HepG2 (cell line): Measurements from ENCODE around the gene PPA1. TPM values are rescaled to one million over a fixed set of nuclear protein-coding genes. Genes with fewer than 3 reads are reported as not detected.

Experiments
- ESRRA ChIP-seq: sonication (generic); formaldehyde crosslinking; IDR thresholded peaks from 2 replicates; pipeline ENCODE4 v1.5.1; 2020; ENCODE audit warnings: mild to moderate bottlenecking, low read depth, missing genetic modification reagents
- ETV6 ChIP-seq: sonication (generic); formaldehyde crosslinking; conservative IDR thresholded peaks from 2 replicates; pipeline ENCODE4 v1.4.0; 2020; ENCODE audit warnings: missing genetic modification reagents
- FOXK1 ChIP-seq: sonication (generic); formaldehyde crosslinking; IDR thresholded peaks from 2 replicates; pipeline ENCODE4 v1.4.0; 2020; ENCODE audit warnings: low read depth, missing genetic modification reagents, borderline replicate concordance
- HBP1 ChIP-seq: IDR thresholded peaks from 2 replicates; pipeline ENCODE4 v1.6.1; 2016; ENCODE audit warnings: low read depth, control low read depth
- HNRNPK ChIP-seq: fragments of 200-400 bp; formaldehyde crosslinking; IDR thresholded peaks from 2 replicates; pipeline ENCODE4 v1.6.1; 2018; ENCODE audit warnings: low read length, low read depth, moderate library complexity, mild to moderate bottlenecking; ENCODE audit not compliant: poor library complexity, severe bottlenecking
- IKZF4 ChIP-seq: sonication (generic); formaldehyde crosslinking; IDR thresholded peaks from 2 replicates; pipeline ENCODE4 v1.5.1; 2020; ENCODE audit warnings: borderline replicate concordance, mild to moderate bottlenecking, low read depth, missing genetic modification reagents; ENCODE audit errors: not compliant biosample characterization
- JUNB ChIP-seq: sonication (generic); formaldehyde crosslinking; IDR thresholded peaks from 2 replicates; pipeline ENCODE4 v1.8.0; 2022; ENCODE audit warnings: missing genetic modification reagents, mild to moderate bottlenecking, borderline replicate concordance
- KAT2B ChIP-seq: fragments of 150-350 bp; IDR thresholded peaks from 2 replicates; pipeline ENCODE4 v1.6.1; 2014; ENCODE audit warnings: low read depth, low read length, borderline replicate concordance
- MIER2 ChIP-seq: IDR thresholded peaks from 2 replicates; pipeline ENCODE4 v1.6.1; 2016; ENCODE audit warnings: missing biosample characterization, missing genetic modification reagents
- MLLT10 ChIP-seq: sonication (generic); formaldehyde crosslinking; IDR thresholded peaks from 2 replicates; pipeline ENCODE4 v1.4.0; 2020; ENCODE audit warnings: missing genetic modification reagents
- NFIB ChIP-seq: sonication (generic); formaldehyde crosslinking; IDR thresholded peaks from 2 replicates; pipeline ENCODE4 v1.9.0; 2021; ENCODE audit warnings: missing genetic modification reagents, mild to moderate bottlenecking, borderline replicate concordance
- NFIC ChIP-seq: IDR thresholded peaks from 2 replicates; pipeline ENCODE4 v1.6.1; 2012; ENCODE audit warnings: mild to moderate bottlenecking, low read length, inconsistent platforms
- RELA ChIP-seq: sonication (generic); formaldehyde crosslinking; IDR thresholded peaks from 2 replicates; pipeline ENCODE4 v1.4.0; 2020; ENCODE audit warnings: missing genetic modification reagents
- SP1 ChIP-seq, 2 experiments: fragments of 450-650 bp in 1 of 2; sonication (generic) in 1 of 2; formaldehyde crosslinking in 1 of 2; IDR thresholded peaks; 2 replicates each; pipeline versions ENCODE4 v1.4.0 to v1.6.1; 2016 to 2020; ENCODE audit warnings: missing genetic modification reagents in 1 of 2
- SP5 ChIP-seq: IDR thresholded peaks from 2 replicates; pipeline ENCODE4 v1.6.1; 2016; ENCODE audit warnings: low read depth, borderline replicate concordance
- SRY ChIP-seq: sonication (generic); formaldehyde crosslinking; IDR thresholded peaks from 2 replicates; pipeline ENCODE4 v1.8.0; 2022; ENCODE audit warnings: mild to moderate bottlenecking, missing genetic modification reagents
- ZNF33B ChIP-seq: sonication (generic); formaldehyde crosslinking; IDR thresholded peaks from 2 replicates; pipeline ENCODE4 v1.5.1; 2020; ENCODE audit warnings: mild to moderate bottlenecking, missing genetic modification reagents
- ZNF362 ChIP-seq: sonication (generic); formaldehyde crosslinking; IDR thresholded peaks from 2 replicates; pipeline ENCODE4 v1.4.0; 2020; ENCODE audit warnings: missing genetic modification reagents, mild to moderate bottlenecking, borderline replicate concordance
- ZNF512B ChIP-seq: sonication (generic); formaldehyde crosslinking; IDR thresholded peaks from 2 replicates; pipeline ENCODE4 v1.5.1; 2020; ENCODE audit warnings: missing genetic modification reagents, mild to moderate bottlenecking, borderline replicate concordance
- ZNF687 ChIP-seq: sonication (generic); formaldehyde crosslinking; IDR thresholded peaks from 2 replicates; pipeline ENCODE4 v1.5.1; 2020; ENCODE audit warnings: mild to moderate bottlenecking, missing genetic modification reagents, moderate library complexity
- polyA plus RNA-seq, 8 experiments: library from polyadenylated mRNA; depleted of rRNA in 3 of 8; stranded (reverse) in 7 of 8; unstranded in 1 of 8; fragments of >200 nt; fragmentation: Illumina TruSeq in 4 of 8; extraction: Trizol in 4 of 8; gene quantifications; 2 replicates each; pipeline versions ENCODE4 v1.2.1 to v1.2.3, GENCODE V29; 2011 to 2016; ENCODE audit warnings: low read depth in 4 of 8, missing spikeins in 1 of 8, mixed read lengths in 1 of 8; ENCODE audit not compliant: insufficient read depth in 1 of 8
- total RNA-seq, 5 experiments: library from RNA; depleted of rRNA; stranded (reverse); fragments of >200 nt; fragmentation: Illumina TruSeq; extraction: Trizol; gene quantifications; 2 replicates each; pipeline ENCODE4 v1.2.3, GENCODE V29; 2016; ENCODE audit warnings: low read depth in 1 of 5

The PPA1 gene
- total and polyA plus RNA-seq, 2 of the 13 experiments (the other 11 are each of a cell fraction or from before 2014, with no cell fraction given): 136 to 250 TPM

- TF ChIP-seq ZNF687 (CRISPR knock-in tag) (peak; percentile 36), HBP1 (no peak), MLLT10 (no peak), RELA (CRISPR knock-in tag) (no peak), SP5 (no peak), ESRRA (CRISPR knock-in tag) (no peak), ZNF512B (CRISPR knock-in tag) (no peak), ZNF33B (CRISPR knock-in tag) (no peak), ZNF362 (CRISPR knock-in tag) (no peak), NFIC (no peak), IKZF4 (no peak), ETV6 (CRISPR knock-in tag) (no peak), KAT2B (no peak), FOXK1 (no peak), HNRNPK (no peak), SRY (CRISPR knock-in tag) (no peak), SP1 (IDR thresholded peaks at IDR 0.05) (no peak), SP1 (CRISPR knock-in tag; IDR thresholded peaks at IDR 0.05) (no peak), JUNB (no peak), NFIB (CRISPR knock-in tag) (no peak), MIER2 (no peak)
Observed at GRCh38 chr10:70234668-70235447, 1.6 kb upstream of the PPA1 start (continued).
